Measurements from ENCODE around the gene PHLDA2. TPM values are rescaled to one million over a fixed set of nuclear protein-coding genes. Genes with fewer than 3 reads are reported as not detected.

PHLDA2 gene
- total RNA-seq, 3 donors from 2014 or later, result 2.0 to 2.3 TPM; not detected in 1

- H3K9me3 ChIP-seq, result no peaks in the 10 kb centered on the region
- H3K4me3 ChIP-seq, result no peak overlapping the region
- peaks cover 6% of the 10 kb centered on the region for H3K36me3 ChIP-seq
- intact Hi-C loops (cut with DNase I; ENCODE audit: low total_unique reads), result no loop called here
- H3K27me3 ChIP-seq, result no peaks in the 10 kb centered on the region
- no peaks in the 10 kb centered on the region for H3K4me1 ChIP-seq
- no peak for TF ChIP-seq CTCF (IDR thresholded peaks at IDR 0.05)
- no peak for TF ChIP-seq POLR2A (IDR thresholded peaks at IDR 0.05)
- TF ChIP-seq POLR2AphosphoS5 (IDR thresholded peaks at IDR 0.05), result no peak
- DNase-seq (ENCODE audit: low spot score in 2 of 2), result no peak
- H3K27ac ChIP-seq, result no peak overlapping the region
These were observed 22.3 kb upstream of the PHLDA2 start for GRCh38 chr11:2951231-2952110.

GRCh38 chr11:2950825-2951224 is 21.6 kb upstream of the PHLDA2 start:
- Histone ChIP-seq H3K4me1 (peaks cover 2% of the 10 kb centered on the region in 2 donors), H3K27ac (no peak overlapping the region), H3K27me3 (no peaks in the 10 kb centered on the region), H3K9me3 (no peaks in the 10 kb centered on the region), H3K36me3 (peaks cover 6% of the 10 kb centered on the region), H3K4me3 (no peak overlapping the region)
- no peak for DNase-seq (ENCODE audit: low spot score in 2 of 2)
- TF ChIP-seq CTCF (IDR thresholded peaks at IDR 0.05) (no peak), POLR2AphosphoS5 (IDR thresholded peaks at IDR 0.05) (no peak), POLR2A (IDR thresholded peaks at IDR 0.05) (no peak)
- intact Hi-C loops (cut with DNase I; ENCODE audit: low total_unique reads), result no loop called here

GRCh38 chr11:2949920-2950319 is 20.7 kb upstream of the PHLDA2 start:
- intact Hi-C loops (cut with DNase I; ENCODE audit: low total_unique reads), result no loop called here
- H3K27ac ChIP-seq, result no peak overlapping the region
- no peak for DNase-seq (ENCODE audit: low spot score in 2 of 2)
- H3K27me3 ChIP-seq, result no peaks in the 10 kb centered on the region
- peaks cover 6% of the 10 kb centered on the region for H3K36me3 ChIP-seq
- no peak for TF ChIP-seq CTCF (IDR thresholded peaks at IDR 0.05)
- no peak for TF ChIP-seq POLR2A (IDR thresholded peaks at IDR 0.05)
- TF ChIP-seq POLR2AphosphoS5 (IDR thresholded peaks at IDR 0.05), result no peak
- no peak overlapping the region for H3K4me3 ChIP-seq
- peaks cover 6 to 10% of the 10 kb centered on the region in 2 donors for H3K4me1 ChIP-seq
- H3K9me3 ChIP-seq, result no peaks in the 10 kb centered on the region

- Histone ChIP-seq H3K36me3 (no peaks in the 10 kb centered on the region), H3K9me3 (no peaks in the 10 kb centered on the region), H3K4me3 (no peak overlapping the region), H3K4me1 (peaks cover 6 to 10% of the 10 kb centered on the region in 2 donors), H3K27ac (no peak overlapping the region), H3K27me3 (no peaks in the 10 kb centered on the region)
- intact Hi-C loops (cut with DNase I; ENCODE audit: low total_unique reads), result no loop called here
- no peak for DNase-seq (ENCODE audit: low spot score in 2 of 2)
- no peak for TF ChIP-seq POLR2AphosphoS5 (IDR thresholded peaks at IDR 0.05)
- TF ChIP-seq CTCF (IDR thresholded peaks at IDR 0.05), result no peak
- TF ChIP-seq POLR2A (IDR thresholded peaks at IDR 0.05), result no peak
These were observed 18.5 kb upstream of the PHLDA2 start for GRCh38 chr11:2947744-2948143.

GRCh38 chr11:2945757-2946287 is 16.6 kb upstream of the PHLDA2 start:
- no peak for TF ChIP-seq POLR2AphosphoS5 (IDR thresholded peaks at IDR 0.05)
- no peak for TF ChIP-seq CTCF (IDR thresholded peaks at IDR 0.05)
- TF ChIP-seq POLR2A (IDR thresholded peaks at IDR 0.05), result no peak
- no peak for DNase-seq (ENCODE audit: low spot score in 2 of 2)
- no peak overlapping the region for H3K4me3 ChIP-seq
- H3K9me3 ChIP-seq, result no peaks in the 10 kb centered on the region
- H3K36me3 ChIP-seq, result no peaks in the 10 kb centered on the region
- intact Hi-C loops (cut with DNase I; ENCODE audit: low total_unique reads), result no loop called here
- no peaks in the 10 kb centered on the region for H3K27me3 ChIP-seq
- peaks cover 6 to 10% of the 10 kb centered on the region in 2 donors for H3K4me1 ChIP-seq
- H3K27ac ChIP-seq, result peak overlapping the region; percentile 22 to 53
